CD4-positive, alpha-beta T cell (primary cell): Measurements from ENCODE around the gene DLGAP4. TPM values are rescaled to one million over a fixed set of nuclear protein-coding genes. Genes with fewer than 3 reads are reported as not detected.

Experiments
- ATAC-seq: fragments of 200-7000 bp; cut with Tn5 transposase; one replicate; pipeline ENCODE4 v1.10.0; 2022; ENCODE audit warnings: mild to moderate bottlenecking; ENCODE audit not compliant: poor library complexity
- CTCF ChIA-PET: fragments of 350-600 bp; sonication (Branson Sonifier 250); formaldehyde crosslinking; loops from one replicate; lab custom pipeline; 2021; ENCODE audit warnings: antibody characterized with exemption, inconsistent platforms; lab: Charles Lee
- POLR2A ChIA-PET: fragments of 350-600 bp; sonication (Branson Sonifier 250); formaldehyde crosslinking; loops from one replicate; lab custom pipeline; 2021; ENCODE audit warnings: antibody characterized with exemption, inconsistent platforms; lab: Charles Lee
- DNase-seq, 14 experiments: peaks; one replicate each; pipeline ENCODE4 v3.0.0-alpha.2; 2013 to 2020; ENCODE audit warnings: mixed read lengths in 2 of 14
- H3K27ac ChIP-seq, 2 donors: one replicate each; pipeline versions ENCODE4 v1.5.1 to v1.7.0; 2013; ENCODE audit warnings: low read length in 2 of 2, low read depth in 1 of 2, mild to moderate bottlenecking in 1 of 2
- H3K27me3 ChIP-seq, 2 experiments: 1 replicate in 1 of 2; 2 replicates in 1 of 2; pipeline versions ENCODE4 v1.6.1 to v1.7.0; 2013; ENCODE audit warnings: low read length in 2 of 2, control low read depth in 1 of 2, mild to moderate bottlenecking in 1 of 2, moderate library complexity in 1 of 2; ENCODE audit not compliant: insufficient read depth in 2 of 2, control insufficient read depth in 1 of 2
- H3K36me3 ChIP-seq: one replicate; pipeline ENCODE4 v1.6.1; 2013; ENCODE audit warnings: low read length, control low read depth; ENCODE audit not compliant: insufficient read depth
- H3K4me1 ChIP-seq: one replicate; pipeline ENCODE4 v1.6.1; 2013; ENCODE audit warnings: low read length, control low read depth; ENCODE audit not compliant: insufficient read depth
- H3K4me3 ChIP-seq: one replicate; pipeline ENCODE4 v1.5.1; 2013; ENCODE audit warnings: mild to moderate bottlenecking, low read length, moderate library complexity
- H3K9me3 ChIP-seq, 2 experiments: 1 replicate in 1 of 2; 2 replicates in 1 of 2; pipeline versions ENCODE4 v1.6.1 to v1.7.0; 2013; ENCODE audit warnings: low read length in 2 of 2, mild to moderate bottlenecking in 2 of 2, control low read depth in 1 of 2, moderate library complexity in 1 of 2; ENCODE audit not compliant: control insufficient read depth in 1 of 2, insufficient read depth in 1 of 2
- H3K27ac Mint-ChIP-seq: one replicate; pipeline ENCODE4 v1.8.0; 2020; ENCODE audit warnings: mixed read lengths
- H3K27me3 Mint-ChIP-seq: one replicate; pipeline ENCODE4 v1.8.0; 2021; ENCODE audit warnings: mixed read lengths
- H3K36me3 Mint-ChIP-seq: one replicate; pipeline ENCODE4 v1.8.0; 2021; ENCODE audit warnings: low read depth, mixed read lengths
- H3K4me1 Mint-ChIP-seq: one replicate; pipeline ENCODE4 v1.8.0; 2021; ENCODE audit warnings: low read depth, mixed read lengths
- H3K4me3 Mint-ChIP-seq: one replicate; pipeline ENCODE4 v1.8.0; 2020; ENCODE audit warnings: mild to moderate bottlenecking, mixed read lengths
- H3K9me3 Mint-ChIP-seq: one replicate; pipeline ENCODE4 v1.8.0; 2020; ENCODE audit warnings: mixed read lengths
- intact Hi-C, 2 experiments: fragments of 100-400 bp; cut with DNase I in 1 of 2; cut with micrococcal nuclease in 1 of 2; formaldehyde crosslinking; loops; one replicate each; pipeline versions ENCODE4 v1.15.1 to v1.9.0; 2023 to 2025; cut with DNase I, micrococcal nuclease
- total RNA-seq, 174 experiments: library from RNA in 2 of 174; stranded (reverse) in 2 of 174; gene quantifications; one replicate each; pipeline ENCODE4 v1.2.3 and lab custom pipeline; 2021 to 2026
- TF ChIP-seq, protein P1 (sequence below): fragments of 200-600 bp; IDR thresholded peaks from one replicate; pipeline ENCODE4 v1.8.0; 2022; ENCODE audit warnings: antibody characterized with exemption, mild to moderate bottlenecking

The DLGAP4 gene
- total RNA-seq, 2 experiments from 2014 or later: 16.0 to 16.1 TPM

- no peak for ATAC-seq
- peaks cover 9 to 22% of the 10 kb centered on the region in 2 experiments for H3K27me3 ChIP-seq
- Mint-ChIP-seq H3K9me3 (no peaks in the 10 kb centered on the region), H3K27ac (no peak overlapping the region), H3K27me3 (peaks cover 51% of the 10 kb centered on the region), H3K4me3 (no peak overlapping the region), H3K4me1 (no peaks in the 10 kb centered on the region), H3K36me3 (no peaks in the 10 kb centered on the region)
- TF ChIP-seq, protein P1, sequence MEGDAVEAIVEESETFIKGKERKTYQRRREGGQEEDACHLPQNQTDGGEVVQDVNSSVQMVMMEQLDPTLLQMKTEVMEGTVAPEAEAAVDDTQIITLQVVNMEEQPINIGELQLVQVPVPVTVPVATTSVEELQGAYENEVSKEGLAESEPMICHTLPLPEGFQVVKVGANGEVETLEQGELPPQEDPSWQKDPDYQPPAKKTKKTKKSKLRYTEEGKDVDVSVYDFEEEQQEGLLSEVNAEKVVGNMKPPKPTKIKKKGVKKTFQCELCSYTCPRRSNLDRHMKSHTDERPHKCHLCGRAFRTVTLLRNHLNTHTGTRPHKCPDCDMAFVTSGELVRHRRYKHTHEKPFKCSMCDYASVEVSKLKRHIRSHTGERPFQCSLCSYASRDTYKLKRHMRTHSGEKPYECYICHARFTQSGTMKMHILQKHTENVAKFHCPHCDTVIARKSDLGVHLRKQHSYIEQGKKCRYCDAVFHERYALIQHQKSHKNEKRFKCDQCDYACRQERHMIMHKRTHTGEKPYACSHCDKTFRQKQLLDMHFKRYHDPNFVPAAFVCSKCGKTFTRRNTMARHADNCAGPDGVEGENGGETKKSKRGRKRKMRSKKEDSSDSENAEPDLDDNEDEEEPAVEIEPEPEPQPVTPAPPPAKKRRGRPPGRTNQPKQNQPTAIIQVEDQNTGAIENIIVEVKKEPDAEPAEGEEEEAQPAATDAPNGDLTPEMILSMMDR: no peak
- H3K27ac ChIP-seq: no peak overlapping the region
- no peak for DNase-seq
- no peaks in the 10 kb centered on the region for H3K36me3 ChIP-seq
- H3K4me1 ChIP-seq: no peaks in the 10 kb centered on the region
- CTCF ChIA-PET: no interaction called here
- H3K9me3 ChIP-seq: peaks cover 0 to 3% of the 10 kb centered on the region in 2 experiments
- intact Hi-C loops: no loop called here
- H3K4me3 ChIP-seq: no peak overlapping the region
- POLR2A ChIA-PET: no interaction called here
Observed at GRCh38 chr20:36402708-36403107, 96.6 kb downstream of the DLGAP4 start.

DNA sequence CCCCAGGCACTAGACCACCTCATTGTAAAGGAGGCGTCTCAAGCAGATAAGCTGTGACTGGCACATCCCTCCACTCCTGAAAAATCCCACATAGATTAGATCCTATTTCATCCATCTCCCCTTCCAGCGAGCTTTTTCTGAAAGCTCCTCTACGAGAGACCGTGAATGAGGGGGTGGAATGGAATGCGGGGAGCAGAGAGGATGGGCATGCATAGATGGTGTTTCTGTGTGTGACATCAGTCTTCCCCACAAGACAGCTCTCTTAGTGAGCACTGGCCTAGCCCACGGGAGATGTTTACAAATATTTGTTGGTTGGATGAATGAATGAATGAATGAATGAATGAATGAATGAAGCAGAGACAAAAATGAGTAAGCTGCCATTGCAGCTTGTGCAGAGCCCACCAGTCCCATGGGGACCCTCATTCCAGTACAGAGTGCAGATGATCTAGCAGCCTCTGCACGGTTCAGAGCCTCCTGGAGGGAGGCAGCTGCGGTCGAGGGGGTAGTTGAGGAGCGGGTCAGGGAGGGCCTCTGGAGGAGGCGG lies 98.4 kb downstream of the DLGAP4 start:
- ChIA-PET POLR2A (no interaction called here), CTCF (no interaction called here)
- H3K4me1 Mint-ChIP-seq: no peaks in the 10 kb centered on the region
- no peaks in the 10 kb centered on the region for H3K9me3 Mint-ChIP-seq
- Histone ChIP-seq H3K27me3 (peaks cover 9 to 22% of the 10 kb centered on the region in 2 experiments), H3K36me3 (no peaks in the 10 kb centered on the region), H3K4me1 (peaks cover 3% of the 10 kb centered on the region), H3K27ac (no peak overlapping the region), H3K4me3 (no peak overlapping the region), H3K9me3 (peaks cover 0 to 3% of the 10 kb centered on the region in 2 experiments)
- DNase-seq (no peak), ATAC-seq (no peak)
- no peak overlapping the region for H3K4me3 Mint-ChIP-seq
- intact Hi-C loops: no loop called here
- TF ChIP-seq, protein P1: no peak
- peaks cover 41% of the 10 kb centered on the region for H3K27me3 Mint-ChIP-seq
- H3K36me3 Mint-ChIP-seq: no peaks in the 10 kb centered on the region
- no peak overlapping the region for H3K27ac Mint-ChIP-seq

- H3K27ac Mint-ChIP-seq: no peak overlapping the region
- ChIA-PET CTCF (no interaction called here), POLR2A (no interaction called here)
- Histone ChIP-seq H3K27ac (no peak overlapping the region), H3K36me3 (no peaks in the 10 kb centered on the region), H3K27me3 (peaks cover 9 to 22% of the 10 kb centered on the region in 2 experiments), H3K4me1 (peaks cover 3% of the 10 kb centered on the region), H3K4me3 (no peak overlapping the region), H3K9me3 (peaks cover 0 to 3% of the 10 kb centered on the region in 2 experiments)
- H3K9me3 Mint-ChIP-seq: no peaks in the 10 kb centered on the region
- no peak overlapping the region for H3K4me3 Mint-ChIP-seq
- no peaks in the 10 kb centered on the region for H3K4me1 Mint-ChIP-seq
- ATAC-seq (no peak), DNase-seq (no peak)
- no peaks in the 10 kb centered on the region for H3K36me3 Mint-ChIP-seq
- intact Hi-C loops: no loop called here
- TF ChIP-seq, protein P1: no peak
- peaks cover 36% of the 10 kb centered on the region for H3K27me3 Mint-ChIP-seq
Observed at GRCh38 chr20:36405255-36405654, 99.1 kb downstream of the DLGAP4 start.
